ENCODE data around the gene GRID2IP. TPM values are rescaled to one million over a fixed set of nuclear protein-coding genes. Genes with fewer than 3 reads are reported as not detected.
"Not testable (repeated sequence)": the region's sequence is repeated elsewhere in the genome, so short reads cannot be mapped to it uniquely, and the experiment has no call there.

The GRID2IP gene
- total RNA-seq, 1 donor from 2014 or later, result 0.41 TPM

DNA sequence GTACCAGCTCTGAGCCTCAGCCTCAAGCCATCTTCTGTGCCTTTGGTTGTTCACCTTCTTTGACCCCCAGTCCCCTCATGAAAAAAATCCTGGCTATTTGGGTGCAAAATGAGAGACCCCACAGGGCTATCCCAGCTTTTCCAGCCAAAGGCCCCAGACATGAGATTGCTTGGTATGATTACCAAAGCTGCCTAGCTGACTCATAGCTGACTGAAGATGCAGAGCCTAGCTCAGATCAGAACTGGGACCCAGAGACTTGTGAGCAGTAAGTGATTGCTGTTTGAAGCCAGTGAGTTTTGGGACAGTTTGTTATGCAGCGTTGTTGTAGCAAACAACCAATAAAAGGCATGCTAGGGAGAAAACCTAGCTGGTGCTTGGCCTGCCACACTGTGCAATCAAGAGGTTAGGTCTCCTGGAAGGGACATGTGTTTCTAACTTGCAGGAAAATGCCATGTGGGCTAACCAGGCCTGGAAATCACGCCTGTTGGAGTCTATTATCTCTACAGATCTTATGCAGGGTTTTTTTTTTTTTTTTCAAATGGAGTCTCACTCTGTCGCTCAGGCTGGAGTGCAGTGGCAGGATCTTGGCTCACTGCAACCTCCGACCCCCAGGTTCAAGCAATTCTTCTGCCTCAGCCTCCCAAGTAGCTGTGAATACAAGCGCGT, 55.5 kb downstream of the GRID2IP start:
- no peak for DNase-seq (ENCODE audit: low spot score in 2 of 2)
- FAIRE-seq, result no peak

GRCh38 chr7:6494365-6494764, 56.9 kb downstream of the GRID2IP start:
- no peak for FAIRE-seq
- DNase-seq (ENCODE audit: low spot score in 2 of 2), result no peak

- FAIRE-seq, result no peak
- no peak for DNase-seq (ENCODE audit: low spot score in 2 of 2)
These were observed 60.1 kb downstream of the GRID2IP start for GRCh38 chr7:6491194-6491593.

DNA sequence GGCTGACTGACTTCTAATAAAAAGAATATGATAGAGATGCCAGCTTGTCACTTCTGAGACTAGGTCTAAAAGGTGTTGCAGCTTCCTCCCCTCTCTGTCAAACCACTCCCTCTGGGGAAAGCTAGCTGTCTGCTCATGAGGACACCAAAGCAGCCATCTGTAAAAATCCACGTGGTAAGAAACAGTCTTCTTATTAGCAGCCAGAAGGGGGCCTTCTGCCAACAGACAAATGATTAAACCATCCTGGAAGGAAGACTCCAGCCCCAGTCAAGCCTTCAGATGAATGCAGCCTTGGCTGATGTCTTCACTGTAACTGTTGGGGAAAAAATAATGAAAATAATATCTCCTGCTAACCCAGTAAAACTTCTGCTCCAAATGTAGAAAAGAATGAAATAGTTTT, 61.6 kb downstream of the GRID2IP start:
- DNase-seq (ENCODE audit: low spot score in 2 of 2), result no peak
- no peak for FAIRE-seq

DNA sequence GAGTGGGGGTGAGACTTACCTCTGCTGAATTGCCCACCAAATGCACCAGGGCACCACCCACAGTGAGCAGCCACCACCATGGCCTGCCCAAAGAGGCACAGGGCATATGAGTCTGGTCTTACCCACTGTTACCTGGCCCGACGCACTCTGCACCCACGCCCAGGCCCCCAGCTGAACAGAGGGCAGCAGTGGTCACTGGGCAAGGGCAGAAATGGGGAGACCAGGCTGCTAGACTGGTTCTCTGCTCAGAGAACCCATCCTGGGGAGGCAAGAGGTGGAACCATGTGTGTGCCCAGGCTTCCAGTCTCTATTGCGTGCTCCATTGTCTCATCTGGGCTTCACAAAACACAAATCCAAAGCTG, 64.1 kb downstream of the GRID2IP start:
- FAIRE-seq (no peak), DNase-seq (ENCODE audit: low spot score in 2 of 2) (no peak)

GRCh38 chr7:6486438-6487183, 64.7 kb downstream of the GRID2IP start:
- DNase-seq (ENCODE audit: low spot score in 2 of 2), result no peak
- no peak for FAIRE-seq

GRCh38 chr7:6482743-6483119, 68.5 kb downstream of the GRID2IP start:
- no peak for DNase-seq (ENCODE audit: low spot score in 2 of 2)
- no peak for FAIRE-seq

DNA sequence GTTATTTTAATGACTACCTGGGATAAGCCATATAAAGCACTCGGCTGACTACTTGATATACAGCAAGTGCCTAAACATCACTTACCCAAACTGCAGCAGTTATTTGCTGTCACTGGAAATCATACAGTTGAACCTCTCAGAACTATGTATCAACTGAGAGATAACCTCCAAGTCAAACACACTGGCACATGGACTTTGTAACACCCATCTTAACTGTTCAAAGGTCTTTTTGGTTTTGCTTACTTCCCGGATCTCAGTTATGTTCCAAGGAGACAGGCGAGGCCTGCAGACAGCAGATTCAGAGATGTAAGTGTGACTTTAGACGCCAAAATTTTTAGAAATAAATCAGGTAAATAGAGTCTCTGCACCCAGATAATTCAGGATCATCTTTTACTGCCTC, 69.0 kb downstream of the GRID2IP start:
- FAIRE-seq (no peak), DNase-seq (ENCODE audit: low spot score in 2 of 2) (no peak)

- DNase-seq (ENCODE audit: low spot score in 2 of 2) (no peak), FAIRE-seq (no peak)
These were observed 69.8 kb downstream of the GRID2IP start for GRCh38 chr7:6481445-6481844.

DNA sequence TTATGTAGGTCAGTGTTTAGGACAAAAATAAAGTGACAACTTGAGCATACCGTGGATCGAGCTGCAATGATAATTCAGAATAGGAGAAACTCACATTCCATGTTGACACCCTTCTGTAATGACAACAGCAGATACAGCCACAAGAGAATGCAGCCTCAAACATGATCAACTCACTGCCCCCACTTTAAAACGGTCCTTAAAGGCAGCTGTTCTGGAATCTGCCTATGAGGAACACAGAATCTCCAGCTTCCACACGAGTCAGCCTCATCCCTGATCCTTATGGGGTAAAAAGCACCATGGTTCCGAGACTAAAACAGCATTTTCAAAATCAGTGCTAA, 71.0 kb downstream of the GRID2IP start:
- FAIRE-seq, result no peak
- no peak for DNase-seq (ENCODE audit: low spot score in 2 of 2)

- DNase-seq (ENCODE audit: low spot score in 2 of 2), result no peak
- FAIRE-seq, result no peak
These were observed 72.2 kb downstream of the GRID2IP start for GRCh38 chr7:6479067-6479466.

- no peak for FAIRE-seq
- DNase-seq (ENCODE audit: low spot score in 2 of 2), result no peak
These were observed 73.1 kb downstream of the GRID2IP start for GRCh38 chr7:6478186-6478585.

DNA sequence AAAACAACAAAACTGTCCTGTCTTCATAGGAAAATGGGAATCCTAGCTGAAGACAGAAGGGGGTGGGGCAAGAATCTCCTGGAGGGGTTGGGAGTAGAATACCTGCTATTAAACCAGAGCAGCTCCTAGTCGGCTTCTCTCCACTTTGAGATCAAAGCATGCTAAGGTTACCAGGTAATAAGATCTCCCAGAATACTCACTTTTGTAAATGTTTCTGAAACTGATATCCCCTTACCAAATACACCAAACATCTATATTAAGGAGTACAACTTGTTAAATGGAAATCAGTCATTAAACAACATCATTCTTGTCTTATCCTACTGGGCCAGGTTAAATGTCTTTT, 74.0 kb downstream of the GRID2IP start:
- no peak for FAIRE-seq
- DNase-seq (ENCODE audit: low spot score in 2 of 2), result no peak

- DNase-seq (ENCODE audit: low spot score in 2 of 2) (no peak), FAIRE-seq (no peak)
These were observed 74.5 kb downstream of the GRID2IP start for GRCh38 chr7:6476596-6477317.

- FAIRE-seq, result no peak
- no peak for DNase-seq (ENCODE audit: low spot score in 2 of 2)
These were observed 75.7 kb downstream of the GRID2IP start for GRCh38 chr7:6475433-6476186.

- no peak for DNase-seq (ENCODE audit: low spot score in 2 of 2)
- no peak for FAIRE-seq
These were observed 85.4 kb downstream of the GRID2IP start for GRCh38 chr7:6465862-6466261.

DNA sequence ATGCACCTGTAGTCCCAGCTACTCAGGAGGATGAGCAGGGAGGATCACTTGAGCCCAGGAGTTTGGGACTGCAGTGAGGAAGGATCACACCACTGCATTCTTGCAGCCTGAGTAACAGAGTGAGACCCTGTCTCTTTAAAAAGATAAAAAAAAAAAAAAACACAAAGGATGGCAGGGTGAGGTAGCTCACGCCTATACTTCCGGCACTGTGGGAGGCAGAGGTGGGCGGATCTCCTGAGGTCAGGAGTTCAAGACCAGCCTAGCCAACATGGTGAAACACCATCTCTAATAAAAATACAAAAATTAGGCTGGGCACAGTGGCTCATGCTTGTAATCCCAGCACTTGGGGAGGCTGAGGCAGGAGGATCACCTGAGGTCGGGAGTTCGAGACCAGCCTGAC, 87.7 kb downstream of the GRID2IP start:
- not testable (repeated sequence) for FAIRE-seq; DNase-seq (ENCODE audit: low spot score in 2 of 2)

DNA sequence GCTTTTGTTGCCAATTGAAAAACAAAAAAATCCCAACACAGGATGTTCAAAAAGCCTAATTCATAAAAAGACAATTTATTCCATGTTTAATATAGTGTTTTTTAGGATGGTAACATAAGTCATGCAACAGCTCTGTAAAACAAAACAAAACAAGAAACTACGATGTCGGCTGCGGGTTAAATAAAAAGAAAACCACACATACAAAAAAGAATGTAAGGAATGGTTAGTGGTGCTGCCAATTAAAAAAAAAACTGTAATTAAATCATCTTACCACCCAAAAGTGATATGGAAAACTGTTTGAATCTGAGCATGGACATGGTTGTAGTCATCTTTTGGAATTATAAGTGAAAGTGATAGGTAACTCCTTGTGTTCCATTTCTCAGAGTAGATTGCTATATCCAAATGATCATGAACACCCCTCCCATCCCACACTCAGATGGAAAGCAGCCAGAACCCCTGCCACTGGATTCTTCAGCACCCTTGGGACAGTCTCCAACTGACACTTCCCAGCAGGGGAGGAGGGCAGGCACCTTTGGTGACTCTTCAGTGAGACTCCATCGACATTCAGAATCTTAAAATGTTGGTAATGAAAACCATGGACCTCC, 89.2 kb downstream of the GRID2IP start:
- DNase-seq (ENCODE audit: low spot score in 2 of 2) (no peak), FAIRE-seq (no peak)

- FAIRE-seq, result no peak
- no peak for DNase-seq (ENCODE audit: low spot score in 2 of 2)
These were observed 90.2 kb downstream of the GRID2IP start for GRCh38 chr7:6460990-6461584.

DNA sequence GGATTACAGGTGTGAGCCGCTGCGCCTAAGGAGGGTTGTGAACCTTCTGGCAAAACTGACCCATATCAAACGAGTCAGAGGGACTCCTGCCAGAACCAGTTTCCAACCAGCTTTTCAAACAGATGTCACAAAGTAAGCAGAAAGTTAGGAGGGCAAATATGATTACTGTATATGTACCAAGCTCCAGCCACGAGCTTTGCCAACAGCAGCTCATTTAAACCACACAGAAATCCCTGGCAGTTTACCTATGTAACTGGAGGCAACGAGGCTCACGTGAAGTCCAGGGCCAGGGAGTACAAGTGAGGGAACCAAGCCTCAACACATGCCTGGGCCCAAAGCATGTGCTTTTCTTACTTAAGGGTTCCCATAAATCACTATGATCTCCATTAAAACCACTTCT, 91.0 kb downstream of the GRID2IP start:
- DNase-seq (ENCODE audit: low spot score in 2 of 2) (no peak), FAIRE-seq (no peak)
